Epithelial cell of prostate (primary cell): ENCODE data around the gene HPCAL1.
A peak's percentile ranks its signal among the peaks of the same experiment; 100 is the strongest.

Experiments
- DNase-seq: peaks from one replicate; pipeline ENCODE4 v3.0.0-alpha.2; 2011; ENCODE audit warnings: low read depth, low spot score
- H3K27ac ChIP-seq: fragments of 450-650 bp; 2 replicates; pipeline ENCODE4 v1.5.1; 2017; ENCODE audit warnings: mild to moderate bottlenecking

The HPCAL1 gene

DNA sequence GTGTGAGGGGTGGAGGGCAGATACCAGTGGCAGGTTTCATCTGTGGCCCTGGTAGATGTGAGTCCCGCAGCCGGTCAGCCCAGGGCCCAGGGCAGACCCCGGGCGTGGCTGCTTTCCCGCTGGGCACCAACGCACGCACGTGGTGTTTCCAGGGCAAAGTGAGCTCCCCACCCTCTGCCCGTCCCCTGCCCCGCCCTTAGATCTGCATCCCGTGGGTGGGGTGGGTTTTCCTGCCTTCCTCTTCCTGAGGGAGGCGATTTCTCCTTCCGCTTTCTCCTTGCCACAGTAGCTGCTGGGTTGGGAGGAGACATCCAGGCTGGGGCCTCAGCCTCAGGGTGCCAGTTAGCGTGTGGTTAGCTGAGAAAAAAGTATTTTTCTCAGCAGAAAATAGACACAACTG, 95.8 kb downstream of the HPCAL1 start:
- no peak overlapping the region for H3K27ac ChIP-seq

DNA sequence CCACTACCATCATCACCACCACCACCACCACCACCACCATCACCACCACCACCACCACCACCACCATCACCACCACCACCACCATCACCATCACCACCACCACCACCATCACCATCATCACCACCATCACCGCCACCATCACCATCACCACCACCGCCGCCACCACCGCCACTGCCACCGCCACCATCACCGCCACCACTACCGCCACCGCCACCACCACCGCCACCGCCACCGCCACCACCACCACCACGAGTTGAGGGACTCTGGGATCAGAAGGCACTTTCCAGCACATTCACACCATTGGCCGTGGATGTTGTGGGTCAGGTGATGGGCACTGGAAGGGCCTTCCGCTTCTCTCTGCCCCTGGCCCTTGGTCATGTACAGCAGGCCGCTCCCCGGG, 96.7 kb downstream of the HPCAL1 start:
- H3K27ac ChIP-seq: no peak overlapping the region
- no peak for DNase-seq

More for the DNA sequence above, 95.8 kb downstream of the HPCAL1 start:
- DNase-seq: no peak

GRCh38 chr2:10400002-10400401, 97.3 kb downstream of the HPCAL1 start:
- no peak overlapping the region for H3K27ac ChIP-seq
- no peak for DNase-seq

DNA sequence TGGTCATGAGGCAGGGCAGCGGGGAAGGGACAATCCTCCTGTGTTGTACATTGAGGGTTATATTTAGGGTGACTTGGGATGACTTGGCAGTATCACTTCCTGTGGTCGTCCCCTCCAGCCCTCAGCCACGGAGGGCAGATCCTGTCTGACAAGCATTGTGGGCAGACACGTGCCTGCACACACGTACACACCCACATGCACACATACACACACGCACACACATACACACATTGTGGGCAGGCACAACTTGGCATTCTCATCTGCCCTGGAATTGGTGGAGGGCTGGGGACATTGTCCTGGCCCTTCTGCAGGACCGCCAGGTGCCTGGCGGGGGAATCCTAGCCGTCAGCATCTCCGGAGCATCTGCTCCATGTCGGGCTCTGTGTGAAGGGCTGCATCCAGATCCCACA, 97.9 kb downstream of the HPCAL1 start:
- no peak overlapping the region for H3K27ac ChIP-seq
- DNase-seq: no peak

- no peak for DNase-seq
- no peak overlapping the region for H3K27ac ChIP-seq
Measured at GRCh38 chr2:10400978-10401951, 98.6 kb downstream of the HPCAL1 start.

DNA sequence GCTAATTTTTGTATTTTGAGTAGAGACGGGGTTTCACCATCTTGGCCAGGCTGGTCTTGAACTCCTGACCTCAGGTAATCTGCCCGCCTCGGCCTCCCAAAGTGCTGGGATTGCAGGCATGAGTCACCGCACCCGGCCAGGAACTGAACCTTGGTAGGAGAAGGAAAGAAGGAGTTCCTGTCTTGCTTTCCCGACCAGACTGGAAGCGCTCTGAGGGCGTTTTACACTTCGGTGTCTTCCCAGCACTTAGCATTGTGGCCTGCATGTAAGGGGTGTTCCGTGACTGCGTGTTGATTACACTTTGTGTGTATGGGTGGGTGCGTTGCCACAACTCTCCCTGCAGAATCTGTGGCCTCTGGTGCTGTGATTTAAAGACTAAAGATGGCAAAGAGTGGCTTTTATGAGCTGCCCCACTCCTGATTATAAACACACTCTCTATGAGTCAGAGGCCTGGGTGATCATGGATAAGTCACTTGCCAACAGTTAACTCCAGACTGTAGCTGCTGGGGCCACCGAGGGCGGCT, 99.4 kb downstream of the HPCAL1 start:
- no peak for DNase-seq
- no peak overlapping the region for H3K27ac ChIP-seq

- DNase-seq: no peak
- H3K27ac ChIP-seq: no peak overlapping the region
Measured at GRCh38 chr2:10402653-10403215, 100.0 kb downstream of the HPCAL1 start.

- DNase-seq: no peak
- peak overlapping the region; percentile 82 for H3K27ac ChIP-seq
Measured at GRCh38 chr2:10404324-10405143, 101.8 kb downstream of the HPCAL1 start.

DNA sequence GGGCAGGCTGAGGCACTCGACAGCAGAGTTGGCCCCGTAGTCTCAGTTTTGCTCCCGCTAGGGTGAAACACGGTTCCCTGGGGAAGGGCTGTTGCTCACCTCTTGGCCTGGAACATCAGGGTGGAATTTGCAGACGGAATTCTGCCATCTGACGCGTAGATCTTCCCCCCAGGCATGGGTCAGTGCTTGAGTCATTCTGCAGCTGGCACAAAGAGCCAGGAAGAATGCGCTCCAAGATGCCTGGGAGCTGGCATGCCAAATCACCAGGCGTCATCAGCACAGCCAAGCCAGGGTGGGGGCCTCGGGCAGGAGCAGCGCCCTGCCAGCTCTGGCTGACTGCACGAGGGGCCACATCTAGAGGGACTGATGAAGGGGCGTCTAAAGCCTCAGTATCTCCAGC, 102.7 kb downstream of the HPCAL1 start:
- peak; percentile 90 for DNase-seq
- peak overlapping the region; percentile 82 for H3K27ac ChIP-seq

DNA sequence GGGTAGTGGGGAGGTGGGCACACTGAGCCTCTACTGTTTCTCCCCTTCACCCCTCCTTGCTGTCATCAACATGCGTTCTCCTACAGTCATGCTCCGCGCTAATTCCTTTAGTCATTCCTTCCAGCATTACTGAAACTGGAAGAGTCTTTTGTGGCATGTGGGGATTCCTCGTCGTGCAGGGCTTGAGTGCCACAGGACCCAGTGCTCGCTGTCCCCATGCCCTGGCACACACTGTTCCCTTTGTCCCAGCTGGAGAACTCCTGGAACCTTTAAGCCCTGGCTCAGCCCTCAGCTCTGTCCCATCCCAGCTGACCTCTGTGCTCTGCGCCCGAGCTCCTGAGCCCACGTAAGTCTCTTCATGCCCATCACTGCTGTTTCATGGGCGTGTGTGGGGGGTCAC, 103.3 kb downstream of the HPCAL1 start:
- peak overlapping the region; percentile 82 for H3K27ac ChIP-seq
- DNase-seq: no peak

DNA sequence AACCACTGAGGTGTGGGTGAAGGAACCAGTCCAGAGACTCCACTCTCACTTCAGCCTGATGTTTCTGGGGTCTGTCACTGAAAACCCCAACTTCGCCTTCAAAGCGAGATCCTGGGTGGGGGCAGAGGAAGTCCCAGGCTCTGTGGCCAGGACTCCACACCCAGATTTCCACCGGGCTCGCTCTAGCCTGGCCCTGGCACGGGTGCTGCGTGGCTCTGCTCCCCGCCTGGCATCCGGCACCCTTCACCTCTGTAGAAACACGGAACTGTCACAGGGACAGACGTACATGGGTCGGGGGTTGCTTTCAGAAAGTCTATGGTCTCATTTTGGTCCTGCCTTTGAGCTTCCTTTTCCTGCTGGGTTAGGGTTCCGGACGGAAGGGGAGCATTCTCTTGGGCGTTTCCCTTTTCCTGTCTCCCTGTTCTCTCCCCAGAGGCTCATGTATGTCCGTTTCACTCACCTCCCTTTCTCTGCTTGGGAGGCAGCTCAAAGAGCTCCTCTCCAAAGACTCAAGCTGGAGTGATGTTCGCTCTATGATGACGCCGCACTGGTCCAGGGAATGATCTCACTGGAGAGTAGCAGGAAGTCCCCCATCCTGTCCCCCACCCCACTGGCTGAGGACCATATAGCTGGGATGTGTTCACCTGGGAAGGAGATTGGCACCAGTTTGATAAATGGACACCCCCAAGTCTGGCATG, 103.9 kb downstream of the HPCAL1 start:
- H3K27ac ChIP-seq: no peak overlapping the region

GRCh38 chr2:10407432-10407831, 104.7 kb downstream of the HPCAL1 start:
- no peak for DNase-seq
- H3K27ac ChIP-seq: peak overlapping the region; percentile 92

More for the DNA sequence above, 103.9 kb downstream of the HPCAL1 start:
- no peak for DNase-seq

DNA sequence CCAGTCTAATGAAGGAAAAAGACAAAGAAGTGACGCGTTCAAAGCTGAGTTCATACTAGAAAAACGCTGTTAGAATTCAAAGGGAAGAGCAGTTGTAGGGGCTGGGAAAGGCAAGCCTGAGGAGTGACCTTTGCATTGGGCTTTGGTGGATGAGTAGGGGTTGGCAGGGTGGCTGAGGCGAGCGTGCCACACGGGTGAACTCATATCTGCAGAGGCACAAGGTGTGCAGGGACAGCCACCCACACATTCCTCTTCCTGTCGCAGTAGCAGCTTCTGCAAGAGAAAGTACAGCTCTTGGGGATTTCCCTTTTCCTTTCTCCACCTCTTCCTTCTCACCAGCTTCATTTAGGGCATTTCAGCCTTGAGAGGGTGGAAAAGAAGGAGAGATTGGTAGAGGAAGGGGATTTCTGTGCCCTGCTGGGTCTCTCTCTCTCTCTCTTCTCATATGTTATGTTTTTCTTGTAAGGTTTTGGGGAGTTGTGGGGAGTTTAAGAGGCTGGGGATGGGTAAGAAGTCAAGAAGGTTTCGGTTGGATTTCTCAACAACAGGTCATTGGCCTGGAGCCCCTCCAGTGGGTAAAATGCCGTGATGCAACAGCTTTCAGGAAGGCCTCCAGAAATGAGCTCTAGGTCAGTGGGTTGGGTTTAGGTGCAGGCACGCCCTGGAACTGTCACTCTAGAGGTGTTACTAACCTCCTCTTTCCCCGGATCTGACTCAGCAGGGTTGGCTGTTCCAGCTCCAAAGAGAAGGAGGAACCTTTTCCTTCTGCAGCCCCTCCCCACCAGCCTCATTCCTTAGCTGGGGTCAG, 105.3 kb downstream of the HPCAL1 start:
- peak overlapping the region; percentile 92 for H3K27ac ChIP-seq
- DNase-seq: peak; percentile 77

GRCh38 chr2:10408649-10409579, 106.2 kb downstream of the HPCAL1 start:
- DNase-seq: peak; percentile 48
- peak overlapping the region; percentile 92 for H3K27ac ChIP-seq

DNA sequence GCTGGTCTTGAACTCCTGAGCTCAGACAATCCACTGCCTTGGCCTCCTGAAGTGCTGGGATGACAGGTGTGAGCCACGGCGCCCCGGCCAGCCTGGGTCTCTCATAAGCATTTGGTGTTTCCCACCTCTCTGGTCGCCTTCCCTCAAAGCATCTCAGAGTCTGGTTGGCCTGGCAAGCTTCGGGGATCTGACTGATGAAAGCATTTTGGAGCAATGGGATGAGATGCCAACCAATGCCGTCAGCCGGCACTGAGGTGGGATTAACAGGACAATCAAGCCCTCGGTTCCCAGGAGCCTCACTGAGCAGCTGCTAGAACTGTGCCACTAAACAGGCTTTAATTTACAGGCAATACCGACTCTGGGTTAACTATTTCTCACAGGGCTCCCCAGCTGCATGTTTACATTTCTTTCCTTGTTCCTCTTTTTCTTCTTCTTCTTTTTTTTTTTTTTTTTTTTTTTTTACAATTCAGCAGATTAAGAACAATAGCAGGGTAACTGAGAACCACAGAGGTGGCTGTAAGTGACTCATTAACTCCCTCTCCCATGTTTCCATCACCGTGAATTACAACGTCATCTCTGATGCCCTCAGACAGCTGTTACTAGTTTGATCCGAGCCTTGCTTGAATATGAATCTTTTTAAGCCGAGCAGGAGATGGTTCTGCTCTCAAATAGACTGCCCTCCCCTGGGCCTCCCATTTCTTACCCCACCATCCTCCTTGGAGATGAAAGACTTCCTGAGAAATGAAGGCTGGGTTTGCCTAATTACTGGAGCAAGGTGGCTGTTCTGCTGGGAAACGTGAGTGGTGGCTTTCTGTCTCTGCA, 107.5 kb downstream of the HPCAL1 start:
- H3K27ac ChIP-seq: no peak overlapping the region

GRCh38 chr2:10410823-10411437, 108.2 kb downstream of the HPCAL1 start:
- no peak for DNase-seq
- H3K27ac ChIP-seq: no peak overlapping the region

More for the DNA sequence above, 107.5 kb downstream of the HPCAL1 start:
- no peak for DNase-seq

GRCh38 chr2:10411557-10411956, 108.9 kb downstream of the HPCAL1 start:
- no peak overlapping the region for H3K27ac ChIP-seq

More at GRCh38 chr2:10411557-10411956, 108.9 kb downstream of the HPCAL1 start:
- DNase-seq: no peak
